Kidney epithelial cell (primary cell): ENCODE data around the gene ACBD5. TPM values are rescaled to one million over a fixed set of nuclear protein-coding genes. Genes with fewer than 3 reads are reported as not detected.

Experiments
- DNase-seq: peaks from one replicate; pipeline ENCODE4 v3.0.0-alpha.2; 2010; ENCODE audit warnings: low read depth
- H3K27me3 ChIP-seq: 2 replicates; pipeline ENCODE4 v1.6.0; 2011; ENCODE audit warnings: low read length; ENCODE audit not compliant: control insufficient read depth, insufficient read depth
- H3K36me3 ChIP-seq: 2 replicates; pipeline ENCODE4 v1.5.1; 2011; ENCODE audit warnings: low read length; ENCODE audit not compliant: control insufficient read depth, insufficient read depth
- H3K4me3 ChIP-seq: 2 replicates; pipeline ENCODE4 v1.5.1; 2011; ENCODE audit warnings: low read depth, mild to moderate bottlenecking, control low read depth, low read length
- CTCF ChIP-seq: IDR thresholded peaks from 2 replicates; pipeline ENCODE4 v1.5.1; 2011; ENCODE audit warnings: mild to moderate bottlenecking, moderate library complexity, low read length, control low read depth, inconsistent platforms; ENCODE audit not compliant: insufficient read depth, poor library complexity, severe bottlenecking
- total RNA-seq: library from RNA; depleted of rRNA; stranded (reverse); fragments of >200 nt; gene quantifications from 2 replicates; pipeline ENCODE4 v1.2.3, GENCODE V29; 2015

The ACBD5 gene
- total RNA-seq, 1 donor from 2014 or later, result 27.9 TPM

GRCh38 chr10:27258492-27258837 lies 17.9 kb upstream of the ACBD5 start:
- TF ChIP-seq CTCF, result no peak
- Histone ChIP-seq H3K27me3 (peaks cover 10% of the 10 kb centered on the region), H3K4me3 (peak overlapping the region; percentile 47), H3K36me3 (no peaks in the 10 kb centered on the region)
- DNase-seq, result no peak

- H3K36me3 ChIP-seq, result no peaks in the 10 kb centered on the region
- no peak overlapping the region for H3K4me3 ChIP-seq
- TF ChIP-seq CTCF, result no peak
- DNase-seq, result no peak
- peaks cover 10% of the 10 kb centered on the region for H3K27me3 ChIP-seq
These were observed 15.9 kb upstream of the ACBD5 start for GRCh38 chr10:27256299-27257189.

GRCh38 chr10:27253576-27253975 lies 13.0 kb upstream of the ACBD5 start:
- no peaks in the 10 kb centered on the region for H3K36me3 ChIP-seq
- no peak overlapping the region for H3K4me3 ChIP-seq
- no peak for TF ChIP-seq CTCF
- DNase-seq, result no peak
- H3K27me3 ChIP-seq, result peaks cover 4% of the 10 kb centered on the region

- Histone ChIP-seq H3K4me3 (peak overlapping the region; percentile 61), H3K27me3 (peaks cover under 1% of the 10 kb centered on the region), H3K36me3 (no peaks in the 10 kb centered on the region)
- no peak for DNase-seq
- peak; percentile 36 for TF ChIP-seq CTCF
These were observed 11.8 kb upstream of the ACBD5 start for GRCh38 chr10:27252267-27253000.

GRCh38 chr10:27251554-27251953 lies 11.0 kb upstream of the ACBD5 start:
- no peak overlapping the region for H3K4me3 ChIP-seq
- DNase-seq, result no peak
- H3K27me3 ChIP-seq, result no peaks in the 10 kb centered on the region
- no peak for TF ChIP-seq CTCF
- H3K36me3 ChIP-seq, result no peaks in the 10 kb centered on the region

- no peak for TF ChIP-seq CTCF
- no peak overlapping the region for H3K4me3 ChIP-seq
- no peak for DNase-seq
- no peaks in the 10 kb centered on the region for H3K36me3 ChIP-seq
- H3K27me3 ChIP-seq, result no peaks in the 10 kb centered on the region
These were observed 7.6 kb upstream of the ACBD5 start for GRCh38 chr10:27248215-27248614.
